HFFc6 (cell line): ENCODE data around the gene MAP3K20. TPM values are rescaled to one million over a fixed set of nuclear protein-coding genes. Genes with fewer than 3 reads are reported as not detected.
"Not testable (repeated sequence)": the region's sequence is repeated elsewhere in the genome, so short reads cannot be mapped to it uniquely, and the experiment has no call there.

Experiments used
- DNase-seq: peaks from one replicate; pipeline ENCODE4 v3.0.0-alpha.2; 2018
- H3K27ac Mint-ChIP-seq: 2 replicates; pipeline ENCODE4 v1.8.0; 2020; ENCODE audit warnings: mild to moderate bottlenecking, mixed read lengths
- H3K27me3 Mint-ChIP-seq: 2 replicates; pipeline ENCODE4 v1.8.0; 2021; ENCODE audit warnings: mild to moderate bottlenecking, moderate library complexity, mixed read lengths; ENCODE audit not compliant: insufficient read depth
- H3K36me3 Mint-ChIP-seq: 2 replicates; pipeline ENCODE4 v1.8.0; 2021; ENCODE audit warnings: low read depth, mixed read lengths
- H3K4me1 Mint-ChIP-seq: 2 replicates; pipeline ENCODE4 v1.8.0; 2020; ENCODE audit warnings: low read depth, mixed read lengths
- H3K4me3 Mint-ChIP-seq: 2 replicates; pipeline ENCODE4 v1.8.0; 2020; ENCODE audit warnings: mild to moderate bottlenecking, moderate library complexity, mixed read lengths
- H3K9me3 Mint-ChIP-seq: 2 replicates; pipeline ENCODE4 v1.8.0; 2020; ENCODE audit warnings: mild to moderate bottlenecking, mixed read lengths
- CTCF ChIP-seq: fragments of 200-600 bp; sonication (generic); IDR thresholded peaks from 2 replicates; pipeline ENCODE4 v1.5.0; 2021; ENCODE audit warnings: antibody characterized with exemption, mild to moderate bottlenecking
- total RNA-seq, 6 experiments: library from RNA; stranded (reverse); fragmentation: NEBNext Ultra II Directional; extraction: Animal tissue kit (Norgen Biotek cat#: 25700); gene quantifications; 2 replicates in 1 of 6; 3 replicates in 5 of 6; pipeline ENCODE4 v1.2.3, GENCODE V29; 2021

Gene MAP3K20
- total RNA-seq, 6 experiments from 2014 or later = 126 to 150 (median 134) TPM

- Mint-ChIP-seq H3K9me3 (no peaks in the 10 kb centered on the region), H3K27me3 (no peaks in the 10 kb centered on the region; the same call in 1 of the 2 replicates), H3K36me3 (no peaks in the 10 kb centered on the region), H3K27ac (no peak overlapping the region), H3K4me3 (no peak overlapping the region), H3K4me1 (peaks cover 58% of the 10 kb centered on the region)
- no peak for DNase-seq
- no peak for TF ChIP-seq CTCF
Observed at GRCh38 chr2:173030561-173031490, 44.8 kb upstream of the MAP3K20 start.

GRCh38 chr2:173032032-173032431, 43.6 kb upstream of the MAP3K20 start:
- no peaks in the 10 kb centered on the region for H3K9me3 Mint-ChIP-seq
- no peaks in the 10 kb centered on the region for H3K36me3 Mint-ChIP-seq
- no peak for TF ChIP-seq CTCF
- no peak overlapping the region for H3K4me3 Mint-ChIP-seq
- DNase-seq = no peak
- no peak overlapping the region for H3K27ac Mint-ChIP-seq
- H3K4me1 Mint-ChIP-seq = peaks cover 49% of the 10 kb centered on the region
- H3K27me3 Mint-ChIP-seq = no peaks in the 10 kb centered on the region; the same call in 1 of the 2 replicates

- H3K4me3 Mint-ChIP-seq = no peak overlapping the region
- H3K27me3 Mint-ChIP-seq = no peaks in the 10 kb centered on the region; the same call in 1 of the 2 replicates
- DNase-seq = peak; percentile 12
- H3K36me3 Mint-ChIP-seq = no peaks in the 10 kb centered on the region
- H3K27ac Mint-ChIP-seq = no peak overlapping the region
- peaks cover 38% of the 10 kb centered on the region for H3K4me1 Mint-ChIP-seq
- H3K9me3 Mint-ChIP-seq = no peaks in the 10 kb centered on the region
- TF ChIP-seq CTCF = no peak
Observed at GRCh38 chr2:173033084-173033483, 42.6 kb upstream of the MAP3K20 start.

- Mint-ChIP-seq H3K4me3 (no peak overlapping the region), H3K4me1 (peaks cover 28% of the 10 kb centered on the region), H3K36me3 (no peaks in the 10 kb centered on the region), H3K9me3 (no peaks in the 10 kb centered on the region), H3K27ac (no peak overlapping the region), H3K27me3 (no peaks in the 10 kb centered on the region; the same call in 1 of the 2 replicates)
- DNase-seq = no peak
- no peak for TF ChIP-seq CTCF
Observed at GRCh38 chr2:173034143-173034542, 41.5 kb upstream of the MAP3K20 start.

GRCh38 chr2:173037245-173038120, 38.2 kb upstream of the MAP3K20 start:
- no peak for DNase-seq
- no peak for TF ChIP-seq CTCF
- no peak overlapping the region for H3K4me3 Mint-ChIP-seq
- no peaks in the 10 kb centered on the region; the same call in 1 of the 2 replicates for H3K27me3 Mint-ChIP-seq
- H3K9me3 Mint-ChIP-seq = no peaks in the 10 kb centered on the region
- no peaks in the 10 kb centered on the region for H3K36me3 Mint-ChIP-seq
- H3K27ac Mint-ChIP-seq = no peak overlapping the region
- H3K4me1 Mint-ChIP-seq = peaks cover 19% of the 10 kb centered on the region

- not testable (repeated sequence) for DNase-seq, H3K27me3 Mint-ChIP-seq, H3K27ac Mint-ChIP-seq, H3K9me3 Mint-ChIP-seq, H3K36me3 Mint-ChIP-seq, H3K4me3 Mint-ChIP-seq
- peaks cover 11% of the 10 kb centered on the region for H3K4me1 Mint-ChIP-seq
Observed at GRCh38 chr2:173038257-173038656, 37.4 kb upstream of the MAP3K20 start.
